ENCODE measurements around the gene ETDC. TPM values are rescaled to one million over a fixed set of nuclear protein-coding genes. Genes with fewer than 3 reads are reported as not detected.

ETDC gene
- total RNA-seq, result not detected in 2 replicates

GRCh38 chrX:135309430-135309923 lies at the start of gene ETDC:
TSS of gene ETDC (plus strand) at chrX:135309480. CDS start at chrX:135309480, 0 bp downstream.

Other genes with a start within 250 kb of the ETDC start
- gene SMIM10L2B, start 210.8 kb upstream of the ETDC start, total RNA-seq, result 0.06 and 0.16 TPM in 2 replicates
- not detected in 2 replicates for gene ETDB, start 189.0 kb upstream of the ETDC start, total RNA-seq
- gene CT55, start 138.1 kb upstream of the ETDC start, total RNA-seq, result not detected in 2 replicates
- gene ETDA, start 57.4 kb upstream of the ETDC start, total RNA-seq, result not detected in 2 replicates
- 7.4 and 9.7 TPM in 2 replicates for gene ZNF75D, start 34.6 kb downstream of the ETDC start, total RNA-seq
- 8.3 and 11.3 TPM in 2 replicates for gene ZNF449, start 35.3 kb downstream of the ETDC start, total RNA-seq
- gene SMIM10L2A, start 112.5 kb downstream of the ETDC start, total RNA-seq, result 0.49 and 0.50 TPM in 2 replicates
- gene INTS6L, start 211.2 kb downstream of the ETDC start, total RNA-seq, result 2.9 and 3.0 TPM in 2 replicates

Data from bladder microvascular endothelial cell (primary cell).